Mesendoderm (in vitro differentiated cells): ENCODE results near the gene ATP5MC2.

Experiments
- DNase-seq: peaks from one replicate; pipeline ENCODE4 v3.0.0; 2013
- H2AK5ac ChIP-seq: 2 replicates; pipeline ENCODE4 v1.6.1; 2013; ENCODE audit warnings: low read length, inconsistent platforms
- H2BK120ac ChIP-seq: 2 replicates; pipeline ENCODE4 v1.6.1; 2013; ENCODE audit warnings: low read depth, mild to moderate bottlenecking, low read length, moderate library complexity, mixed read lengths
- H2BK15ac ChIP-seq: replicated peaks from 2 replicates; pipeline ENCODE4 v1.6.1; 2013; ENCODE audit warnings: low read depth, mild to moderate bottlenecking, moderate library complexity
- H2BK5ac ChIP-seq: 2 replicates; pipeline ENCODE4 v1.6.1; 2013; ENCODE audit warnings: low read length, inconsistent platforms
- H3K18ac ChIP-seq: 2 replicates; pipeline ENCODE4 v1.6.1; 2013; ENCODE audit warnings: mild to moderate bottlenecking, low read length, mixed read lengths
- H3K23ac ChIP-seq: one replicate; pipeline ENCODE4 v1.6.1; 2013; ENCODE audit warnings: low read length
- H3K27ac ChIP-seq: 2 replicates; pipeline ENCODE4 v1.5.1; 2013; ENCODE audit warnings: low read depth, mild to moderate bottlenecking, inconsistent platforms, low read length, moderate library complexity
- H3K27me3 ChIP-seq: 2 replicates; pipeline ENCODE4 v1.6.1; 2013; ENCODE audit warnings: low read length, control low read depth, mild to moderate bottlenecking, inconsistent platforms; ENCODE audit not compliant: insufficient read depth, poor library complexity
- H3K36me3 ChIP-seq: 2 replicates; pipeline ENCODE4 v1.6.1; 2013; ENCODE audit warnings: low read length, inconsistent platforms; ENCODE audit not compliant: control insufficient read depth, insufficient read depth
- H3K4ac ChIP-seq: one replicate; pipeline ENCODE4 v1.6.1; 2013; ENCODE audit warnings: low read depth, mild to moderate bottlenecking, low read length, moderate library complexity
- H3K4me1 ChIP-seq: 2 replicates; pipeline ENCODE4 v1.6.1; 2013; ENCODE audit warnings: low read depth, low read length, inconsistent platforms; ENCODE audit not compliant: control insufficient read depth
- H3K4me2 ChIP-seq: 2 replicates; pipeline ENCODE4 v1.6.1; 2013; ENCODE audit warnings: low read length
- H3K4me3 ChIP-seq: 2 replicates; pipeline ENCODE4 v1.5.1; 2013; ENCODE audit warnings: mild to moderate bottlenecking, low read length
- H3K56ac ChIP-seq: one replicate; pipeline ENCODE4 v1.6.1; 2013; ENCODE audit warnings: low read length
- H3K79me1 ChIP-seq: 2 replicates; pipeline ENCODE4 v1.6.1; 2013; ENCODE audit warnings: low read length, inconsistent platforms
- H3K79me2 ChIP-seq: 2 replicates; pipeline ENCODE4 v1.6.1; 2013; ENCODE audit warnings: mild to moderate bottlenecking, low read length; ENCODE audit not compliant: control insufficient read depth, insufficient read depth
- H3K9ac ChIP-seq: 2 replicates; pipeline ENCODE4 v1.6.1; 2013; ENCODE audit warnings: low read length, inconsistent platforms
- H4K5ac ChIP-seq: one replicate; pipeline ENCODE4 v1.6.1; 2013; ENCODE audit warnings: low read length
- H4K8ac ChIP-seq: one replicate; pipeline ENCODE4 v1.6.1; 2013; ENCODE audit warnings: low read depth, mild to moderate bottlenecking, control low read depth, low read length, moderate library complexity
- WGBS: extraction: QIAGEN DNeasy Blood & Tissue Kit; methylation state at CpG from one replicate; pipeline ENCODE4 v1.1.7; 2013; ENCODE audit warnings: low lambda C conversion rate, missing lambda C conversion rate; ENCODE audit not compliant: insufficient coverage; ENCODE audit errors: extremely low coverage; 5-methylcytosine and 5-hydroxymethylcytosine counted together

Gene ATP5MC2

DNA sequence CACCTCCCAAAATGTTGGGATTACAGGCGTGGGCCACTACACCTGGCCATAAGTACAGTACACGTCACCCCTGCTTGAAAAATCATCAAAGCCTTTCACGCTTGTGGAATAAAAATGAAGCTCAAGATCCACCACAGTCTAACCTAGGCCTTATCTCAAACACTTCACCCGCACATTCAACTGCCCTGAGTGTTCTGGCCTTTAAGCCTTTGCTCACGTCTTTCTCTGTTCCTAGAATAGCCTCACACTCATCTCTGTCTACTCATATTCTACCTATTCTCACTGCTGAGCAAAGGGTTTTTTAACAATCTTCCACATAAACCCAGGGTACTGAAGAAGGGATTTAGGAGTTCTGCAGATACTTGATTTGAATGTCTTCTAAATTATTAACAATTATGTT is 41.4 kb upstream of the ATP5MC2 start:
- no peaks in the 10 kb centered on the region for H3K79me1 ChIP-seq
- H2BK5ac ChIP-seq, result no peak overlapping the region
- no peaks in the 10 kb centered on the region for H3K27me3 ChIP-seq
- DNase-seq, result no peak
- no peak overlapping the region for H3K27ac ChIP-seq
- H2AK5ac ChIP-seq, result no peak overlapping the region
- no peak overlapping the region for H2BK120ac ChIP-seq
- H3K4me3 ChIP-seq, result no peak overlapping the region
- H3K79me2 ChIP-seq, result no peaks in the 10 kb centered on the region
- no peak overlapping the region for H3K23ac ChIP-seq
- H3K18ac ChIP-seq, result no peak overlapping the region
- no peak overlapping the region for H4K8ac ChIP-seq
- H3K4me1 ChIP-seq, result no peaks in the 10 kb centered on the region
- H2BK15ac ChIP-seq, result no peak overlapping the region
- no peak overlapping the region for H3K9ac ChIP-seq
- H3K56ac ChIP-seq, result no peak overlapping the region
- H3K36me3 ChIP-seq, result no peaks in the 10 kb centered on the region
- no peak overlapping the region for H4K5ac ChIP-seq
- H3K4me2 ChIP-seq, result no peak overlapping the region
- no peak overlapping the region for H3K4ac ChIP-seq
- no CpG with 5 or more reads among the region's 5 CpGs for WGBS

DNA sequence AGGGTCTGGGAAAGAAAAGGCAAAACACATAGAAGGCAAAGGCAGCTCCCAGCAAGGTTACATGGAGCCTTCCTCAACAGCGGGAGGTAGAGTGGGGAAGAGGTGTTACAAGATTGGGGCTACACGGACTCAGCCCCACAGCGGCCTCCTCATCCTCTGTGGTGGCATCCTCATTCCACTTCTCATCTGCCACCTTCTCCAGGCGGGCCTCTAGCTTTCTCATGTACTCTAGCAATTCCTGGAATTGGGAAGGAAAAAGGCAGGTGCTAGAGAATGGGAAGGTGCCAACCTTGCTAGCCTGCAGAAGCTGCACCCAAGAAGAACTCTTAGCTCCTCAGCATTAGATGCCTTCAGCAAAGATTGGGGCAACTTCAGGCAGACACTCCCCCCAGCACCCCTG is 38.1 kb upstream of the ATP5MC2 start:
- no peaks in the 10 kb centered on the region for H3K79me1 ChIP-seq
- no peak overlapping the region for H4K5ac ChIP-seq
- no peak overlapping the region for H3K4me3 ChIP-seq
- H3K36me3 ChIP-seq, result no peaks in the 10 kb centered on the region
- H3K4me2 ChIP-seq, result no peak overlapping the region
- H3K4ac ChIP-seq, result no peak overlapping the region
- H2BK120ac ChIP-seq, result no peak overlapping the region
- H2AK5ac ChIP-seq, result no peak overlapping the region
- H2BK15ac ChIP-seq, result no peak overlapping the region
- no peak overlapping the region for H2BK5ac ChIP-seq
- H3K27me3 ChIP-seq, result no peaks in the 10 kb centered on the region
- H3K23ac ChIP-seq, result no peak overlapping the region
- no peak for DNase-seq
- no peak overlapping the region for H4K8ac ChIP-seq
- no peak overlapping the region for H3K9ac ChIP-seq
- no peaks in the 10 kb centered on the region for H3K4me1 ChIP-seq
- H3K18ac ChIP-seq, result no peak overlapping the region
- H3K56ac ChIP-seq, result no peak overlapping the region
- no peaks in the 10 kb centered on the region for H3K79me2 ChIP-seq
- WGBS, result no CpG with 5 or more reads among the region's 4 CpGs
- H3K27ac ChIP-seq, result no peak overlapping the region

DNA sequence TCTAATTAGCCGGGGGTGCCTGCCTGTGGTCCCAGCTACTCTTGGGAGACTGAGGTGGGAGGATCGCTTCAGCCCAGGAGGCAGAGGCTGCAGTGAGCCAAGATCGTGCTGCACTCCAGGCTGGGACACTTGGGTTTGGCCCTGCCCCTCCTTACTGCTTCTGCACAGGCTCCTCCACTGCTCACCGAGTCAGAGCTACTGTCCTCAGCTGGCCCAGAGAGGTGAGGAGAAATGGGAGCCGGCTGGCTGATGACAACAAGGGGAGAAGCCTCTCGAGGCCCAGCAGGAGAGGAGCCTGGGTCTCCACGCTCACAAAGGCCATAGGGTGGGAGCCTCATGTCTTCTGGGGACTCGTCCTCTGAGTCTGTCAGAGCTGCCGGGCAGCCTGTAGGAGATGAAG is 37.6 kb upstream of the ATP5MC2 start:
- Histone ChIP-seq H3K9ac (no peak overlapping the region), H2AK5ac (no peak overlapping the region), H2BK120ac (no peak overlapping the region), H3K79me1 (no peaks in the 10 kb centered on the region), H2BK15ac (no peak overlapping the region), H4K8ac (no peak overlapping the region), H3K27me3 (peaks cover 2% of the 10 kb centered on the region), H3K36me3 (no peaks in the 10 kb centered on the region), H3K79me2 (no peaks in the 10 kb centered on the region), H4K5ac (no peak overlapping the region), H3K4me2 (no peak overlapping the region), H3K27ac (no peak overlapping the region), H3K4ac (no peak overlapping the region), H3K4me1 (no peaks in the 10 kb centered on the region), H3K23ac (no peak overlapping the region), H3K4me3 (no peak overlapping the region), H3K18ac (no peak overlapping the region), H2BK5ac (no peak overlapping the region), H3K56ac (no peak overlapping the region)
- no CpG with 5 or more reads among the region's 9 CpGs for WGBS
- no peak for DNase-seq

DNA sequence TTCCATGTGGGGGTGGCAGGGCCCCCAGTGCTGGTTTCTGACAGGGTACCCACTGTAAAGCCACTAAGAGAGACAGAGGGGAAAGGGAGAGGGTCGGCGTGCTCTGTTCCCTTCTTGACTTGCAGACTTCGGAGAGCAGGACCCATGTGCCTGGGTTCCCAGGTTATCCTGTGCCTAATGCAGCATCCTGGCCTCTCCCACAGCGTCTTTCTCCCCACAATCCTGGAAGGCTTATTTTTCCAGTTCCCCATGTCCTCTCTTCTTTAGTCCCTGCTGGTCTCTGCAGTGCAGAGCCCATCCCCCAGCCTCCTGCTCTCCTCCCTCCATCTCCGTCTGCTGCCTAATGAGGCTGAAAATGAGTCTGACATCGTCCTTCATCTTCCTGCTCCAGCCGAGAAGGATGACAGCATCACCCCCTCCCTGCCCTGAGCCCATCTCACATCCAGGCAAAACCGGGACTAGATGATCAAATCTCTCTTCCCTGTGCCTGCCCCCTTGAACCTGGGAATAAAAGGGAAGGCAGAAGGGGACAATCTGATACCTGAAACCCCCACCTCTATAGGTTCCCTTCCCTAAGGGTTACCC is 36.3 kb upstream of the ATP5MC2 start:
- H4K8ac ChIP-seq, result no peak overlapping the region
- H3K27me3 ChIP-seq, result peaks cover 2% of the 10 kb centered on the region
- no peaks in the 10 kb centered on the region for H3K79me2 ChIP-seq
- H3K56ac ChIP-seq, result no peak overlapping the region
- DNase-seq, result no peak
- H3K4me2 ChIP-seq, result no peak overlapping the region
- H3K4me3 ChIP-seq, result no peak overlapping the region
- H4K5ac ChIP-seq, result no peak overlapping the region
- H2BK5ac ChIP-seq, result no peak overlapping the region
- H3K36me3 ChIP-seq, result no peaks in the 10 kb centered on the region
- H3K18ac ChIP-seq, result no peak overlapping the region
- H2AK5ac ChIP-seq, result no peak overlapping the region
- H2BK15ac ChIP-seq, result no peak overlapping the region
- no peak overlapping the region for H3K9ac ChIP-seq
- no peak overlapping the region for H3K4ac ChIP-seq
- H3K79me1 ChIP-seq, result no peaks in the 10 kb centered on the region
- no peak overlapping the region for H2BK120ac ChIP-seq
- H3K23ac ChIP-seq, result no peak overlapping the region
- no peaks in the 10 kb centered on the region for H3K4me1 ChIP-seq
- H3K27ac ChIP-seq, result no peak overlapping the region
- no CpG with 5 or more reads among the region's 8 CpGs for WGBS

DNA sequence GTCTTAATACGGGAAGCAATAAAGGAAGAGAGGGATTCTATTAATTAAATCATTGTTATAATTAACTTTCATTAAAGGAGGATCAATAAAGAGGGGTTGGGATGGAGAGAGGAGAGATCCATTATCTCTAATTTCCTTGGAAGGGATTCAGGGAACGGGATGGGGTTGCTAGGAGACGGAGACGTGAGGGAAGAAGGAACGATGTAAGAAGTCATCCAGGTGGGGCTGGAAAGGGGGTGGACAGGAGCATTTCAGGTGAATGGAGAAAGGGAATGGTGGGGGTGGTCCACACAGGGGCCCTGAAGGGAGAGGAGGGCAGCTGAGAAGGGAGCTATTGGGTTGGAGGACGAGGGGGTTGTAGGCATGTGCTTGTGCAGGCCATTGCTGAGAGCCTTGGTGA is 34.2 kb upstream of the ATP5MC2 start:
- no peak overlapping the region for H3K27ac ChIP-seq
- H3K18ac ChIP-seq, result no peak overlapping the region
- H3K4me2 ChIP-seq, result no peak overlapping the region
- no peak for DNase-seq
- H3K36me3 ChIP-seq, result no peaks in the 10 kb centered on the region
- H4K8ac ChIP-seq, result no peak overlapping the region
- H2AK5ac ChIP-seq, result no peak overlapping the region
- no peak overlapping the region for H2BK15ac ChIP-seq
- H3K27me3 ChIP-seq, result peaks cover 2% of the 10 kb centered on the region
- no peak overlapping the region for H2BK5ac ChIP-seq
- H3K79me2 ChIP-seq, result no peaks in the 10 kb centered on the region
- no peak overlapping the region for H3K4ac ChIP-seq
- no peak overlapping the region for H3K4me3 ChIP-seq
- no peaks in the 10 kb centered on the region for H3K4me1 ChIP-seq
- no peak overlapping the region for H3K56ac ChIP-seq
- no peaks in the 10 kb centered on the region for H3K79me1 ChIP-seq
- no peak overlapping the region for H4K5ac ChIP-seq
- no peak overlapping the region for H3K23ac ChIP-seq
- no peak overlapping the region for H2BK120ac ChIP-seq
- H3K9ac ChIP-seq, result no peak overlapping the region
- no CpG with 5 or more reads among the region's 6 CpGs for WGBS

DNA sequence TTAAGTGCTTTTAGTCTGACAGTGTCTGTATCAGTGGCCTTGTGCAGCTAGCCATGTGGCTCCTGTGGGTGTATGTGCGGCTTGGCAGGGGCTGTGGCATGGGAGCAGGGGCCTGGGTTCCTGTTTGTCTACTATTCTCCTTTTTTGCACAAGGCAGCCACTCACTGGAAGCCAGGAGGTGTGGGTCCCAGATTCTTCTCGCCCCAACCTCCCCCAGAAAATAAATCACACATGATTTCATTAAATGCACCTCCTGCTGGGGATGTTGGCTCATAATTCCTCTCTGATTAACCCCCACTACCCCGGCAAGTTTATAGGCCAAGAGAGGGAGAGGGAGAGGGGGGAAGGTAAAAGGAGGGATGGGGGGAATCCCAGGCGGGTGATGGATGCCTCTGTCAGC is 33.8 kb upstream of the ATP5MC2 start:
- Histone ChIP-seq H3K9ac (no peak overlapping the region), H2BK120ac (no peak overlapping the region), H3K4me1 (no peaks in the 10 kb centered on the region), H3K79me2 (no peaks in the 10 kb centered on the region), H4K5ac (no peak overlapping the region), H3K27me3 (peaks cover 2% of the 10 kb centered on the region), H3K23ac (no peak overlapping the region), H2BK5ac (no peak overlapping the region), H4K8ac (no peak overlapping the region), H3K56ac (no peak overlapping the region), H3K27ac (no peak overlapping the region), H3K4me2 (no peak overlapping the region), H2AK5ac (no peak overlapping the region), H3K18ac (no peak overlapping the region), H3K4ac (no peak overlapping the region), H2BK15ac (no peak overlapping the region), H3K4me3 (no peak overlapping the region), H3K79me1 (no peaks in the 10 kb centered on the region), H3K36me3 (no peaks in the 10 kb centered on the region)
- WGBS, result no CpG with 5 or more reads among the region's 4 CpGs
- no peak for DNase-seq
